Ovary (tissue), 9 donors: Measurements from ENCODE around the gene COL23A1. TPM values are rescaled to one million over a fixed set of nuclear protein-coding genes. Genes with fewer than 3 reads are reported as not detected.

Experiments used
- DNase-seq, 5 donors: peaks; one replicate each; pipeline ENCODE4 v3.0.0-alpha.2; 2019 to 2020
- H3K27ac ChIP-seq, 2 donors: fragments of 200-600 bp; one replicate each; pipeline versions ENCODE4 v1.5.1 to v1.8.0; 2019 to 2022
- H3K27me3 ChIP-seq: fragments of 200-600 bp; one replicate; pipeline ENCODE4 v1.8.0; 2022
- H3K36me3 ChIP-seq: fragments of 200-600 bp; sonication (generic); one replicate; pipeline ENCODE4 v1.5.1; 2019
- H3K4me1 ChIP-seq: one replicate; pipeline ENCODE4 v1.8.1; 2013; ENCODE audit warnings: mild to moderate bottlenecking, moderate library complexity; ENCODE audit not compliant: insufficient read depth
- H3K4me3 ChIP-seq: fragments of 200-600 bp; sonication (generic); one replicate; pipeline ENCODE4 v1.5.1; 2017
- H3K9me3 ChIP-seq, 2 donors: fragments of 200-600 bp in 1 of 2; sonication (generic) in 1 of 2; one replicate each; pipeline versions ENCODE4 v1.5.1 to v1.8.1; 2013 to 2019; ENCODE audit warnings: mild to moderate bottlenecking in 1 of 2, moderate library complexity in 1 of 2
- EP300 ChIP-seq: sonication (generic); formaldehyde crosslinking; IDR thresholded peaks from one replicate; pipeline ENCODE4 v1.6.1; 2017; ENCODE audit warnings: antibody characterized with exemption
- POLR2A ChIP-seq: fragments of 450-650 bp; IDR thresholded peaks from one replicate; pipeline ENCODE4 v1.6.1; 2017; ENCODE audit warnings: antibody characterized with exemption, mild to moderate bottlenecking, moderate library complexity
- WGBS, 3 donors: extraction: QIAGEN DNeasy Blood & Tissue Kit in 1 of 3; methylation state at CpG; one replicate each; pipeline versions ENCODE4 v1.1.5 to v1.1.7; 2013 to 2017; 5-methylcytosine and 5-hydroxymethylcytosine counted together
- intact Hi-C, 4 donors: fragments of 100-400 bp; cut with DNase I; formaldehyde crosslinking; loops; one replicate each; pipeline versions ENCODE4 v1.11.0 to v1.15.1; 2022 to 2023
- polyA plus RNA-seq, 2 donors: library from polyadenylated mRNA; stranded (reverse); fragments of 200-250 nt in 1 of 2; fragments of 350-450 nt in 1 of 2; fragmentation: Illumina TruSeq in 1 of 2; extraction: RNeasy Lipid Tissue Mini Kit (QIAGEN cat#74804) in 1 of 2; gene quantifications; one replicate each; pipeline ENCODE4 v1.2.3, GENCODE V29; 2013 to 2014
- total RNA-seq, 7 donors: library from RNA; depleted of rRNA in 2 of 7; stranded (reverse); fragments of >200 nt in 2 of 7; fragmentation: NEBNext Ultra II Directional in 3 of 7; extraction: Animal tissue kit (Norgen Biotek cat#: 25700) in 3 of 7; gene quantifications; one replicate each; pipeline versions ENCODE4 v1.1.0 to v1.2.4, GENCODE V29; 2016 to 2023
- TF ChIP-seq, protein P1 (sequence below), 3 donors: fragments of 450-650 bp in 2 of 3; fragments of 200-600 bp in 1 of 3; IDR thresholded peaks; one replicate each; pipeline versions ENCODE4 v1.5.1 to v1.8.0; 2016 to 2022; ENCODE audit warnings: antibody characterized with exemption in 3 of 3, mild to moderate bottlenecking in 1 of 3
- donor health status: DM: no; HTN: no; CAD: no; lungs with moderate emphysema.
- donor health status: DM: no; HTN: no; CAD: no.
- donor health status: Bipolar disorder and iron deficiency.
- donor health status: DM: yes; HTN: yes; CAD: no.
- donor health status: DM: no; HTN: no; CAD: no.
- donor health status: DM: yes; HTN: yes; CAD: no.

Gene COL23A1
- total and polyA plus RNA-seq, 9 donors = 0.13 to 0.92 (median 0.39) TPM; not detected in 1

DNA sequence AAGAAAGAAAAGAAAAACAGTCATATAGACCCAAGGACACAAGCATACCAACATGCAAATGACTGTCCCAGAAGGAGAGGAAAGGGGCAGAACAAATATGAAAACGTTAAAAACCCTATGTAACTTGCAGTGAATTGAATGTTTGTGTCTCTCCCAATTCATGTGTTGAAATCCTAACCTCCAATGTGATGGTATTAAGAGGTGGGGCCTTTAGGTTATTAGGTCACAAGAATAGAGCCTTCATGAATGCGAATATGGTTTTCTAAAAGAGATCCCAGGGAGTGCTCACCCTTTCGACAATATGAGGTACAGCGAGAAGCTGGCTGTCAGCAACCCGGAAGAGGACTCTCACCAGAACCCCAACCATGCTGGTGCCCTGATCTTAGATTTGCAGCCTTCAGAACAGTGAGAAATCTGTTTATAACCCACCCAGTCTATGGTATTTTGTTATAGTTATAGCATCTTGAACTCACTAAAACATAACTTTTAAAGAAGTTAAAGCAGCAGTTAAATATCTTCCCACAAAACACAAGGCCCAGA is 371.9 kb downstream of the COL23A1 start:
- 74 to 84% (median 83%) methylated on average over 5 of the region's 5 CpGs for WGBS, 3 donors
- intact Hi-C loops = no loop called here
- no peaks in the 10 kb centered on the region for H3K36me3 ChIP-seq

DNA sequence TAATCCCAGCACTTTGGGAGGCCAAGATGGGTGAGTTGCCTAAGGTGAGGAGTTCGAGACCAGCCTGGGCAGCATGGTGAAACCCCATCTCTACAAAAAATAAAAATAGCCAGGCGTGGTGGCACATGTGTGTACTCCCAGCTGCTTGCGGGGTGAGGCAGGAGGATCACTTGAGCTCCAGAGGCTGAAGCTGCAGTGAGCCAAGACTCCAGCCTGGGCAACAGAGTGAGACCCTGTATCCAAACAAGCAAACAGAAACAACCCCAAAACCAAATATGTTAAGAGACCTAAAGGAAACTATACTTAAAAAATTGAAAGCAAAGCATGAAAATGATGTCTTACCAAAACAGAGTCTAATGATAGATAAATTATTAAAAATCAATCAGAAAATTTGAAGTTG is 373.4 kb downstream of the COL23A1 start:
- Histone ChIP-seq H3K27ac (no peak overlapping the region), H3K4me3 (no peak overlapping the region), H3K27me3 (no peaks in the 10 kb centered on the region), H3K4me1 (peaks cover 1% of the 10 kb centered on the region), H3K36me3 (no peaks in the 10 kb centered on the region), H3K9me3 (no peaks in the 10 kb centered on the region)
- WGBS, 3 donors = 90 to 99% (median 92%) methylated on average over 3 of the region's 3 CpGs
- DNase-seq = no peak
- intact Hi-C loops = no loop called here
- TF ChIP-seq POLR2A = no peak
- TF ChIP-seq, protein P1, sequence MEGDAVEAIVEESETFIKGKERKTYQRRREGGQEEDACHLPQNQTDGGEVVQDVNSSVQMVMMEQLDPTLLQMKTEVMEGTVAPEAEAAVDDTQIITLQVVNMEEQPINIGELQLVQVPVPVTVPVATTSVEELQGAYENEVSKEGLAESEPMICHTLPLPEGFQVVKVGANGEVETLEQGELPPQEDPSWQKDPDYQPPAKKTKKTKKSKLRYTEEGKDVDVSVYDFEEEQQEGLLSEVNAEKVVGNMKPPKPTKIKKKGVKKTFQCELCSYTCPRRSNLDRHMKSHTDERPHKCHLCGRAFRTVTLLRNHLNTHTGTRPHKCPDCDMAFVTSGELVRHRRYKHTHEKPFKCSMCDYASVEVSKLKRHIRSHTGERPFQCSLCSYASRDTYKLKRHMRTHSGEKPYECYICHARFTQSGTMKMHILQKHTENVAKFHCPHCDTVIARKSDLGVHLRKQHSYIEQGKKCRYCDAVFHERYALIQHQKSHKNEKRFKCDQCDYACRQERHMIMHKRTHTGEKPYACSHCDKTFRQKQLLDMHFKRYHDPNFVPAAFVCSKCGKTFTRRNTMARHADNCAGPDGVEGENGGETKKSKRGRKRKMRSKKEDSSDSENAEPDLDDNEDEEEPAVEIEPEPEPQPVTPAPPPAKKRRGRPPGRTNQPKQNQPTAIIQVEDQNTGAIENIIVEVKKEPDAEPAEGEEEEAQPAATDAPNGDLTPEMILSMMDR (IDR thresholded peaks at IDR 0.05) = no peak

More for the DNA sequence above, 371.9 kb downstream of the COL23A1 start:
- Histone ChIP-seq H3K4me3 (no peak overlapping the region), H3K9me3 (no peaks in the 10 kb centered on the region), H3K27me3 (no peaks in the 10 kb centered on the region), H3K4me1 (peaks cover 1% of the 10 kb centered on the region), H3K27ac (no peak overlapping the region)
- TF ChIP-seq, protein P1 (IDR thresholded peaks at IDR 0.05) = no peak
- TF ChIP-seq EP300 (no peak), POLR2A (no peak)
- DNase-seq = no peak

DNA sequence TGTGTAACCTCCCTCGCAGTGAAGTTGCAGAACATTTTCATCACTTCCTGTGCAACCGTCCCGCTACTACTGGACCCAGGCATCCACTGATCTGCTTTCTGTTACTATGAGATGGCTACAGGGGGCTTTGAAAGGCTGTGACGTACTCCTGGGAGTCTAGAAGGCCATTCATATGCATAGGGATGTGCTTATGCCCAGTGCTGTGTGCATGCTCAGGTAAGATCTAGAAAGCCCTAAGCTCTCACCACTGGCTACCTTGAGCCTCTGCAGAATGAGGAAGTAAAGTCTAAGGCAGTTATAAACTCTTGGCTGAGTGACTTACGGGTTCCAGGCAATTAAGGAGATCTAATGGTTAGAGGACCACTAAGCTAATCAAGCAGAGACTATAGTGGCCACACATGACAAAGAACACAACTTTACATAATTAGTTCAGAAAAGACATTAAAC is 374.1 kb downstream of the COL23A1 start:
- H3K36me3 ChIP-seq = no peaks in the 10 kb centered on the region
- TF ChIP-seq, protein P1 (IDR thresholded peaks at IDR 0.05) = no peak
- no peak for TF ChIP-seq EP300
- TF ChIP-seq POLR2A = no peak

DNA sequence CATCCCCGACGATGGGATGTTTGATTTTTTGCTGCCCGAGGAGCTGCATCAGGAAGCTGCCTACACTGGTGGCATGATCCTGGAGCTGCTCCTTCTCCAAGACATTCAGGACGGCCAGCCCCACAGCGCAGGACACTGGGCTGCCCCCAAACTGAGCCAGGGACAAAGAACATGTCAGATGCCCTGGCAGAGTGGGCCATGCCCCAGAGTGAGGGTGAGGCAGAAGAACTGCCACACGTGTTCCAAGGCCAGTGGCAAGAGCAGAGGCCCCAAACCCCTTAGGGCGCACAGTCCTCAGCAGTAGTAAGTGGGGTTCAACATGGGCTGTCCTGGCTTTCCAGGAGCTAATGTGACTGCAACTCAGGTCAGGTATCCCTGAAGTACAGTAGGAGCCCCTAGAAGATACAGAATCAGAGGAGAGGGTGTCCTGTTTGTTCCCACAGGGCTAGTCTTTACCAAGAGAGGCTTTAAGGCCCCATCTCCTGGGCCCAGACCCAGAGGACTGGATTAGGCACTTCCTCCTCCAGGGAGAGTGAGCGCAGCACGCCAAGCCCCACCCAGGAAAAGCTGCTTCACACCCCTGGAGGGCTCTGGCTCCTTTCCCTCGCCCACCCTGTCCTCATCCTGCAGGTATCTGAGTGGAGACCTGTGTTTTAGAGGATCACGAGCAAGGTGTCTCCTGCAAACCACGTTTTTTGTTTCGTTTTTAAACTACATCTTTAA is 374.8 kb downstream of the COL23A1 start:
- 76 to 78% (median 77%) methylated on average over 13 of the region's 13 CpGs for WGBS, 3 donors
- TF ChIP-seq POLR2A (no peak), EP300 (no peak)
- TF ChIP-seq, protein P1 (IDR thresholded peaks at IDR 0.05) = no peak

More for the DNA sequence above, 374.1 kb downstream of the COL23A1 start:
- no peak overlapping the region for H3K27ac ChIP-seq
- 88 to 93% (median 93%) methylated on average over 5 of the region's 5 CpGs for WGBS, 3 donors
- no peak overlapping the region for H3K4me3 ChIP-seq
- no peak for DNase-seq
- H3K4me1 ChIP-seq = peaks cover 1% of the 10 kb centered on the region
- H3K27me3 ChIP-seq = no peaks in the 10 kb centered on the region
- H3K9me3 ChIP-seq = no peaks in the 10 kb centered on the region
- intact Hi-C loops = no loop called here

More for the DNA sequence above, 374.8 kb downstream of the COL23A1 start:
- no peak for DNase-seq
- Histone ChIP-seq H3K27ac (no peak overlapping the region), H3K4me3 (no peak overlapping the region), H3K4me1 (peaks cover 1% of the 10 kb centered on the region), H3K9me3 (no peaks in the 10 kb centered on the region), H3K36me3 (no peaks in the 10 kb centered on the region), H3K27me3 (no peaks in the 10 kb centered on the region)
- intact Hi-C loops = no loop called here
